HG02623 (cell line): Measurements from ENCODE around the gene RNF6.
"Not testable (repeated sequence)": the region's sequence is repeated elsewhere in the genome, so short reads cannot be mapped to it uniquely, and the experiment has no call there.

ENCODE experiments used
- ATAC-seq: cut with Tn5 transposase; IDR thresholded peaks from one replicate; pipeline ENCODE4 v1.9.1; 2021; ENCODE audit warnings: moderate library complexity; ENCODE audit not compliant: unreplicated experiment

The RNF6 gene

DNA sequence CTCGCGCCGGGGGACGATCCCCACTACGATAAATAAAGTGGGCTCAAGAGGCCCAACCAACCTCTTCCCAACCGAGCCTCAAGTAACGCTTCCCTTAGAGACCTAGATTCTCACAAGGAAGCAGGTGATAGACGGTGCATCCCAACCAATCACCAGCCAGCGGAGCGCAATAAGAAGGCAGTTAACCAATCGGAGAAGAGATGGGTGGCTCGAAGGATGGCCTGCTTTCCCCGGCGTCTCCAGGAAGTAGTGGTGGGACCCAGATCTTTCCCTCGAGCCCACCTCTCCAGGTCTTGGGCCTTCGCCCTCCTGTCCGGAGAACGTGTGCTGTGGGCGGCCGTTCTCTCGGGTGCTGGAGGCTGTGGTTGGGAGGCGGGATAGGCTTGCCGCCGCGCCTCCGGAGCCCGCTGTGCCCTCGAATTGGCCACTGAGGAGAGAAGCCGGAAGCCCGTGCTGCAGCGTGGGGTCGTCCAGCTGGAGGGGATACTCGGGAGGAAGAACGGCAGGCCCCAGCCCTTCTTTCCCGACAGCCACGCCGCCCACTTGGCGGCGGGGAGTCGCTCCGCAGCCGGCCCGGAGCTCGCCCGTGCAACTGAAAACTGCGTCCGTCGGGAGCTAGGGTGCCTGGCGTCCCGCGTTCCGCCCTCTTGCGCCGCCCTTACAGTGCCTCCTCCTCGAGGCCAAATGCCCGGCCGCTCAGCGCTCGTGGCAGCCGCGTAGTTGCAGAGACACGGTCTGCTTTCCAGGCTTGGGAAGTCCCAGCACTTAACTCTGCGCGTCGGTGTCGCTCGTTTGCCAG is at the start of gene RNF6:
Gene RNF6 (minus strand): TSS at position 594 of the 799 bp plus-strand sequence. CDS start 2,665 bp downstream, outside the sequence.
- peak; percentile 98 for ATAC-seq

DNA sequence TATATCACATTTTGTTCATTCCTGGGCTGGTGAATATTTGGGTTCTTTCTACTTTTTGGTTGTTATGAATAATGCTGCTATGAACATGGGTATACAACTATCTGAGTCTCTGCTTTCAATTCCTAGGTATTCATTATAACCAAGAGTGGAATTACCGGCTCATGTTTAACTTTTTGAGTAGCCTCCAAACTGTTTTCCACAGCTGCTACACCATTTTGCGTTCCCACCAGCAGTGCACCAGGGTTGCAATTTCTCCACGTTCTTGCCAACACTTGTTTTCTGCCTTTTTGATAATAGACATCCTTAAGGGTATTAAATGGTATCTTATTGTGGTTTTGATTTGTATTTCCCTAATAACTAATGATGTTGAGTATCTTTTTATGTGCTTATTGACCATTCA is 48.6 kb upstream of the RNF6 start:
- ATAC-seq: no peak

DNA sequence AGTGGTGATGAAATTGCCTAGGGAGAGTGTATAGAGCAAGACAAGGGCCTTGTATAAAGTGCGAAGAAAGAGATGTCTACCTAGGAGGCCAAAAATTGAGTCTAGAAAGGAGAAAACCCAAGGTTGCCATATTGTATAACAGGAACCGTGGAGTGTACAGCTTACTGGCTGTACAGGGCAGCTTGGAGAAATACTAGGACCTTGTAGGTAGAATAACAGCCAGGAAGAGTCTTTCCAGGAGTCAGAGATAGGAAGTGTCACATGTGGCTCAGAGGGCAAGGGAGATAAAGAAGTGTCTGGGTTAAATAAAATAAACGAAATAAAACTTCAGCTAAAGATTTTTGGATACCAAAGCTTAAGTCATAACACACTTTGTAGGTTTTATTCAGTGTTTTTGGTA is 44.2 kb upstream of the RNF6 start:
- no peak for ATAC-seq

DNA sequence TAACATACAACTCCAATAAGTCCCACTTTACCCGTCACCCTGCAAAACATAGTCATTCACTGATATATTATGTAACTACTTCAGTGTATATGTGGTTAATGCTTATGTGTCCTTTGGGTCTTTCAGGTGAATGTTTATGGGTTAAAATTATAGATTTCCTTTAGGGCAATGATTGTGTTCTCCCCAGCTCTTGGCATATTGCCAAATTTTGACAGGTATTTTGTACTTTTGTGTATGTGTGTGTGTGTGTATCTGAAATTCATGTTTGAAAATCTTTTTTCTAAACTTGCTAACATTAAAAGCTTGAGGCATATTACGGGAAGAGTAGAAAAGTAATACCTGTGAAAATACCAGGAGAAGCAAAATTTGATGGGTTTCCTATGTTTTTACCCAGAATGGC is 40.0 kb upstream of the RNF6 start:
- no peak for ATAC-seq

DNA sequence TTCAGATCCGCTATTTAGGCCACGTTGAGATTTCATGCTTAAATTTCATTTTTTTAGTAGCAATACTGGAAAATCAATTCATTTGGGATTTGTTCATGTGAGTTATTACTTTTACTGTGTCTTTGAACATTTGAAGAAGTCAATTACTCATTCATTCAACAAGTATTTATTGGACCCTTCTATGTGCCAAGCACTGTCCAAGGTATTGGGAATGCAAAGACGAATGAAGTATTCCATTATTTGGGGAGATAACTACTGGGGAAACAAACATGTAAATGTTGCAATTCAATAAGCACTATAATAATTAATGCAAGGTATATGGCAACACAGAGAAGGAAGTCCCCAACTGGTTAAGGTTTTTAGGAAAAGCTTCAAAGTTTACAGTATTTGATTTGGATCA is 37.5 kb upstream of the RNF6 start:
- no peak for ATAC-seq

DNA sequence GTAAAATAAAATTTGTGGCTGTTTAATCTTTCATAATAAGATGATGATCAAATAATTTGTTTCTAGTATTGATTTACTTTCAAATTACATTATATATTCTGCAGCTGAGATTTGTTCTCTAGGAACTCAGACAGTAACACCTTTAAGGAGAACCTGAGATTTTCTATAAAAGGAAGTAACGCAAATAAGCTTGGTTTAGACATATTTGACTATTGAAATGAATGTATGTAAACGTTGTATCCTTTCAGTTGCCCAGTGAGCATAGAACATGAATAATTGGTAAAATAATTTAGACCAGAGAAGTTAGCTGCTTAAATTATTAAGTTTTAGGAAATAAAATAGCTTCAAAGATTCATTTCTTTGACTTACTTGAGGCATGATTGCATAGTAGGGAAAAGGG is 34.9 kb upstream of the RNF6 start:
- no peak for ATAC-seq

DNA sequence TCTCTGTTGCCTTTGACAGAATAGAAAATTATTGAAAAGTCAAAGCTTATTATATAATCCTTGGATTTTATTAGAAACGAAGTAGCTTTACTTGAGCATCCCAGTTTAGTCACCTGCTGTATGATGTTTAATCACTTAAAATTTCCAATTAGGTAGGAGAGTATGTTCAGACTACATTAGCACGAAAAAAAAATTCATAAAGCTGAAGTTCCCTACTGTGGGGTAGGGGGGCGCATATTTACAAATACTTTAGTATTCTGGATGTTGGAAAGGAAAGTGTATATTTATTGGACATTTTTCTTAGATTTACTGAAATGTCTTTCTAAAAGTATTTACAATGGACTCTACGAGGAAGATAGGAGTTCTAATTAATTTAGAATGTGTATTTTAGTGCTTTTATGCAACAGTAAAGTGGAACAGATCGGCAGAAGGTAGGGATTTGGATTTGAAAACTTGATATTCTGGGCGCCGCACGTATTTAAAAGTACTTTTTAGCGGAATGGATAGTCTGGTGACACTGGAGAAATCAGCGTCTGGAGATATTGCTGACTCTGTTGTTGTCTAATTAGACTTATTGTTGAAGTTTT is 33.7 kb upstream of the RNF6 start:
- ATAC-seq: no peak

GRCh38 chr13:26255115-26255514 is 33.0 kb upstream of the RNF6 start:
- no peak for ATAC-seq

GRCh38 chr13:26254583-26255111 is 32.5 kb upstream of the RNF6 start:
- ATAC-seq: peak; percentile 27

DNA sequence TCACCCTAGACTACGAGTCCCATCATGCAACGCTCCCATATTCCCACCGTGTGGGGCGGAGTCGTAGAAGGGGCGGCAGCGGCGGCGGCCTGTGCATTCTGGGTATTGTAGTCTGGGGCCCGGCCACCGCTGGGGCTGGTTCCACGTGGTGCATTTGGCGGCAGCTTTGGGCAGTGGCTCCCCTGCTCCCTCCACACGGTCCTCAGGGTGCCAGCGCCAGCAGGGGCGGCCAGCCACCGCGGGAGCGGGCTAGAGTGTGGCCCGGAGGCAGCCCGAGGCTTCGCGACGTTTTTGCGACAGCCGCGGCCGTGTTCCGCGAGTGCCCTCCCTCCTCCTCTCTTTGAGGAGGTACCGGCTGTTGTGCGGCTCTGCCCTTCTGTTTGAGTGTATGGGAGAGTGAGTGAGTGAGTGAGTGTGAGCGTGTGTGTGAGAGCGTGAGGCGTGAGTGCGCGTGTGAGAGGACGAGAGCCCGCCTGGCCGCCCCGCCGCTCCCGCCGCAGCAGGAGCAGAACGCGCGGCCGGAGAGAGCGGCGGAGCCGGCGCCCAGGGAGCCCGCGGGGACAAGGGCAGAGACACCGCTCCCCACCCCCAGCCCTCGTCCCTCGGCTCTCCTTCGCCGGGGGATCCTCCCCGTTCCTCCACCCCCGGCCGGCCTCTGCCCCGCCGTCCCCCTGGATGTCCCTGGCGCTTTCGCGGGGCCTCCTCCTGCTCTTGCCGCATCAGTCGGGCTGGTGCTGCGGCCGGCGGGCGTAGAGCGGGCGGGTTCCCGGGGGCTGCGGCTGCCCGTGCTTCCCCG is 31.9 kb upstream of the RNF6 start, which contains the start of gene CDK8:
Gene CDK8 (plus strand): TSS at position 343 of the 796 bp plus-strand sequence. CDS start 513 bp downstream, outside the sequence.
- ATAC-seq: peak; percentile 85

GRCh38 chr13:26253262-26253786 is 31.2 kb upstream of the RNF6 start:
- no peak for ATAC-seq

DNA sequence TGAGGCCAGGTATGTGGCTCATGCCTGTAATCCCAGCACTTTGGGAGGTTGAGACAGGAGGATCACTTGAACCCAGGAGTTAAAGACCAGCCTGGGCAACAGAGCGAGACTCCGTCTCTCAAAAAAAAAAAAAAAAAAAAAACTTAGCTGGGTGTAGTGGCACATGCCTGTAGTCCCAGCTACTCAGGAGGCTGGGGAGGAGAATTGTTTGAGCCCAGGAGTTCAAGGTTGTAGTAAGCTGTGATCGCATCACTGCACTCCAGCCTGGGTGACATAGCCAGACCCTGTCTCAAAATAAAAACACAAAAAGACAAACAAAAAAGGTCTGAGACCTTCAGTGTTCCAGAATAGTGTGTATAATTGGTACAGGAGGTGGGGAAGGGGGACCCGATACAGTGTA is 29.9 kb upstream of the RNF6 start:
- not testable (repeated sequence) for ATAC-seq

GRCh38 chr13:26249551-26249950 is 27.4 kb upstream of the RNF6 start:
- no peak for ATAC-seq

- no peak for ATAC-seq
Observed at GRCh38 chr13:26247608-26248007, 25.5 kb upstream of the RNF6 start.

GRCh38 chr13:26247011-26247410 is 24.9 kb upstream of the RNF6 start:
- ATAC-seq: no peak

DNA sequence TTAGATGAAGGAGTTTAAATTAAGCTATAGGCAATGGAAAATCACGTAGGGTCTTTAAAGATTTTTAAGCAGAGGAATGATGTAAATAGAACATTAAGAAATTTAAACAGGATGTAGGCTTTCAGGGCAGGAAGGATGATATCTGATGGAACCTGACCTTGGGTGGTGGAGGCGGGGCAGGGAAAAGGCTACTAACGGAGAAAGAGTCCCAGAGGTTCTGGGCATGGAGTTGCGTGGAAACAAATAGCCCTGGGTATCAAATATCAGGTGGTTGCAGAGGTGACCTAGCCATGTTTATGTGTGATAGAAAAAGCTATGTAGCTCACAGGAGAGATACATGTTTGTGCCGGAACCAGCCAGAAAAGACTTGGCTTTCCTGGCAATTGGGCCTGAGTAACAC is 24.0 kb upstream of the RNF6 start:
- no peak for ATAC-seq

DNA sequence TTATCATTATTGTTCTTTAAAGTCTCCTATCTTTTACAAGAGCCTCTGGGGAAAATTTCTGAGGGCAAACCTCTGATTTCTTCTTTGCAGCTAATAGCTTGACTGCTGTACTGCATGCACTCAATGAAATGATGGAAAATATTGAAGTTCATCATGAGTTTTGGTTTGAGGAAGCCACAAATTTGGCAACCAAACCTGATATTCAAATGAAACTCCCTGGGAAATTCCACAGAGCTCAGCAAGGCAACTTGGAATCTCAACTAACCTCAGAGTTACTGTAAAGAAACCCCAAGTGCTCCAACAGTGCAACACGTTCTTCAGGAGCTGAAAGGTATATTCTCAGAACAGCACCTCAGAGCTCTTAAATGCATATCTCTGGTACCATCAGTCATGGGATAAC is 14.2 kb upstream of the RNF6 start:
- no peak for ATAC-seq

DNA sequence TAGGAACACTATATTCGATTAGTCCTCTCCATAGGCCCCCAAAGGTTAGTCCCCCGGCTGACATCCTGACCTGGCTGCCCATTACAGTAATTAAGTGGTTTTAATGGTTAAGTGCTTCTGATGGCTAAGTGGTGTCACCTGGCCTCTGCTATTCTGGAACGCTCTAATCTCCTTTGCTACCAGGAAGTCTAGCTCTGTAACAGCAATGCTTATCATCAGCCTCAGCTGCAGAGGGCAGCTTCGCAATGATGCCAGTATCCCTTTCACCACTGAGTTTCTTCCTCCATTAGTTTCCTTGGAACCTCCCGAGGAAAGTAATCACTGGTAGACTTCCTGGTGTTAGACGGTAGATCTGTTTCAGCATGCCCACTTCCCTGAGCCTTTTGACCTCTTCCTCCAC is 8.6 kb upstream of the RNF6 start:
- no peak for ATAC-seq

DNA sequence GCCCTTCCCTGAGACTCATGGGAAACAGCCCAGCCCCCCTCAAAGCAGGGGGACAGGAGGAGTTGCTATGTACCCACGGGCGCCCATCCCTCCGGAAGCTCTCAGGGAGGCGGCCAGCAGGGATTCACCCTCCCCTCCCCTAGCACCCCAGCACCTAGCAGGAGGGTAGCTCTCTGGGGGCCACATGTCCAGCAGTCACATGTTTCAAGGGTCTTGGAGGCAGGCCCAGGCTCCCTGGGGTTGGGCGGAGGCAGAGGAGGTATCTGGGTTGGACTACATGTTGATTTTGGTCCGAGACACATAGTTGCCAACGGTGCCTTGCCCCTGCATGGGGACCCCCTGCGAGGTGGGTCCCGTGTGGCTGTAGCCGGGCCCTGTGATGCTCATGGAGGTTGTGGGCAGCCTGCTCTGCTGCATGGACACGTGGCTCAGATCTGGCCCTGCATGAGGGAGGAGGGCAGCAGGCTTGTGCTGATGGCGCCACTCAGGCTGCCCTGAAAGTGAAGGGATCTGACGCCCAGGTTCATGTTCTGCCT is 7.0 kb upstream of the RNF6 start:
- ATAC-seq: no peak

- no peak for ATAC-seq
Observed at GRCh38 chr13:26228096-26228495, 6.0 kb upstream of the RNF6 start.
